ENCODE data around the gene MCC.

Gene MCC

DNA sequence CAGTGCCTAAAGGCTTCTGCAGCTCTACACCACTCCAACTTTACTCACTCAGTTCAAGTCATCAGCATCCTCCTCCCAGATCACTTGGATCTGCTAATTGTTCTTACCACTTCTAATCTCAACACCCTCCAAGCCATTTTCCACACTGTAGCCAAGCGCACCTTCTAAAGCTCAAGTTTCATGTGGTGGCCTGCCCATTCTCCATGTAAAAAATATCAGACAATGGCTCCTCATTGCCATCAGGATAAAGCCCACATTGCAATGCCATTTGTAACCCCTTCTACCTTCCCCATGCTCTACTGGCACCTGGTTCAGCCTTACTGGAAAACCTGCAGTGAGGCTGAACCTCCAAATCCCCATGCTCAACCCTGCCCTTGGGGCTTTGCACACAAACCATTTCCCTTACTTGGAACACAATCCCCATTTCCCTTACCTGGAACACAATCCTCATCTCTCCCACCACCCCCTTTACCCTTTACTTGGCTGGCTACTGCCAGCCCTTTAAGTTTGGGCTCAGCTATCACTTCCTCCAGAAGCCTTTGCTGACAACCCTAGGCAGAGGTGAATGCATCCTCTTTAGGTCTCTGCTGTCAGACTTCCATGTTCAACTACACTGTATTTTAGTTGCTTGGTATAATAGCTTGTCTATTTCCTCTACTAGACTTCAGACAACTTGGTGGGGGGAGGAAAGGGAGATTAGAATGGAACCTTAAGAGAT, 273.5 kb downstream of the MCC start:
- H3K27me3 ChIP-seq (ENCODE audit: control insufficient read depth in 1 of 2, insufficient read depth in 2 of 2, low read length in 2 of 2): no peaks in the 10 kb centered on the region
- no peaks in the 10 kb centered on the region for H3K4me1 ChIP-seq (ENCODE audit: control insufficient read depth in 1 of 2, insufficient read depth in 2 of 2, low read length in 2 of 2)
- no peak overlapping the region for H3K9ac ChIP-seq (ENCODE audit: low read depth in 1 of 2, low read length in 2 of 2)
- H3K27ac ChIP-seq (ENCODE audit: low read depth, low read length): no peak overlapping the region
- H3K9me3 ChIP-seq (ENCODE audit: control insufficient read depth in 1 of 2, low read length in 2 of 2): no peaks in the 10 kb centered on the region
- H3K36me3 ChIP-seq (ENCODE audit: control insufficient read depth in 1 of 2, insufficient read depth in 2 of 2, low read length in 2 of 2): no peaks in the 10 kb centered on the region
- no peak overlapping the region for H3K4me3 ChIP-seq (ENCODE audit: low read depth in 1 of 2, low read length in 2 of 2)

DNA sequence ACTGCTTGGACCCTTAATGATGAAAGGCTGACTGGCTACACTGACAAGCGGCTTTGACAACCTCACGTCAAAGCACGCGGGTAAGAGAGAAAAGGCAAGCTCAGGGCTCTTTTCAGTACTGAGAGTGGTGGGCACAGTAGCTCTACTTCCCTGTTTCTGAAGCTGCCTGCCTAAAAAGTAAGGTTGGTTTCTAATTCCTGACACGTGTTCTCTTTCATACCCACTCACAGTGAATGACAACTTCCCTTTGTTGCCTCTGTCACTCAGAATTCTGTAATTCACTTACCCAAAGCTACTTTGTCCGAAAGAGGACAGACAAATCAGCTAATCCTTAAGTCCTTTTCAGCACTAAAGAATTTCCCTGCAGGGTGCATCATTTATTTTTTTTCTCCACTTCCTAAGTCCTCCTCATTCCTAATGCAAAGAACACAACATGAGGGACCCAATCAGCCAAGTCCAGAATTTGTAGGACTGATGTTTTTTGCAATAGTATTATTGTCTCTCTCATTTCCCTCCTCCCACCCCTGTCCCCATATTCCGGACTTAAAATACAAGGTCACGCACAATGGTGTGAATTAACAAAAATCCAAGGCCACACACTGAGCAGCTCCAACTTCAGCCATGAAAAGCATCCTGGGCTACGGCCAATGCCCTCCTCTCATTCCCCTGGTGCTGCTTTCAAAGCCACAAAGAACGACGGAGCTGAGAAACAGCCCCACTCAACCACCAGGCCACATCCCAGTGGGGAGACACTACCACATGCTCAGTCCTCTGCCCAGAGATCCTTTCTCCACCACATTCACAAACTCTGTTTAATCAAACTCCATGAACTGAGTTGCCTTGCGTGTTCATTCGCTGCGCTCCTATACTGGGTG, 274.5 kb downstream of the MCC start:
- Histone ChIP-seq H3K27ac (ENCODE audit: low read depth, low read length) (no peak overlapping the region), H3K4me3 (ENCODE audit: low read depth in 1 of 2, low read length in 2 of 2) (no peak overlapping the region), H3K36me3 (ENCODE audit: control insufficient read depth in 1 of 2, insufficient read depth in 2 of 2, low read length in 2 of 2) (no peaks in the 10 kb centered on the region), H3K9ac (ENCODE audit: low read depth in 1 of 2, low read length in 2 of 2) (no peak overlapping the region), H3K9me3 (ENCODE audit: control insufficient read depth in 1 of 2, low read length in 2 of 2) (no peaks in the 10 kb centered on the region), H3K27me3 (ENCODE audit: control insufficient read depth in 1 of 2, insufficient read depth in 2 of 2, low read length in 2 of 2) (no peaks in the 10 kb centered on the region), H3K4me1 (ENCODE audit: control insufficient read depth in 1 of 2, insufficient read depth in 2 of 2, low read length in 2 of 2) (no peaks in the 10 kb centered on the region)

DNA sequence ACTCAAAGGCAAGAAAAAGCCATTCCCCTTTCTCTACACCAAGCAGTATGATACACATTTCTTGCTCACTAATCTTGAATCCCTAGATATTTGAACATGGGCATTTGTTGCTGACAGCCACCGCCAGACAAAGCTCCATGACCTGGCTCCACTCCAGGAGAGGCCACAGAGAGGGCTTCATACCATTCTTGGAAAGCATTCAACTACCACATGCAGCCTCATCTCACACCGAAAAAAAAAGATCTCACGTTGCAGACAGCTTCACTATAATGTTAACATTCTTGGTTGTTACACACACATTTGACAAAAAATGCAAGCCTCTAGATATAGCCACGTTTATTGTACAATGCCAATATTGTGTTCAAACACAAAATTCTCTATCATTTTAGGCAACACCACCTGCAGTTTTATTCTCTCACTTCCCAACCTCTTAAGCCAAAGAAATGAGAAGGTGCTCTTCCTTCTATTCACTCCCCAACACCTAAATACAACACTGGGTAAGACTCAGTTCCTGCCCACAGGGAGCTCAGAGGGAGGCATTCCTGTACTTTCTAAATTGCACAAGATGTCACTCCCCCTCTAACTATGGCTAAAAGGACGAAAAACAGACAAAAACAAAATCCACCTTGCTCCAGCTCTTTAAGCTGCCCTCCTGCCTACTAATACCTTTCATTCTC, 275.9 kb downstream of the MCC start:
- Histone ChIP-seq H3K4me3 (ENCODE audit: low read depth in 1 of 2, low read length in 2 of 2) (no peak overlapping the region), H3K27ac (ENCODE audit: low read depth, low read length) (no peak overlapping the region), H3K4me1 (ENCODE audit: control insufficient read depth in 1 of 2, insufficient read depth in 2 of 2, low read length in 2 of 2) (no peaks in the 10 kb centered on the region), H3K27me3 (ENCODE audit: control insufficient read depth in 1 of 2, insufficient read depth in 2 of 2, low read length in 2 of 2) (no peaks in the 10 kb centered on the region), H3K9me3 (ENCODE audit: control insufficient read depth in 1 of 2, low read length in 2 of 2) (no peaks in the 10 kb centered on the region), H3K36me3 (ENCODE audit: control insufficient read depth in 1 of 2, insufficient read depth in 2 of 2, low read length in 2 of 2) (no peaks in the 10 kb centered on the region), H3K9ac (ENCODE audit: low read depth in 1 of 2, low read length in 2 of 2) (no peak overlapping the region)

DNA sequence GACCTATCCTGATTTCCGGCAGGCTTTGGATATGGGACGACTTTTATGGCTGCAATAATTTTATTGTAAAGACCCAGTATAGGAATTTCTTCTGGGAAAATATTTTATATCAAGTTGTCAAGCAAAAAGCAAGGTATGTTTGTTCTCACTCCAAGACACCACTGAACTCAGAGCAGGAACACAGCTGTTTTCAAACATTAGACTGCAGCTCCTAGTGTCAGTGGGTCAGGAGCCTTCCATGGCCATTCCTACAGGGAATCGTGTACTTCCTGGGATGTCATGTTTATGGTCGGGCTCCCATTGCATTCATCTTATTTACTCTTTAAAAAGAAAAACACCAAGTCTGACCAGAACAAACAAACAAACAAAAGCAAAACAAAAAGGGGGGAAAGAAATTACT, 278.8 kb downstream of the MCC start:
- Histone ChIP-seq H3K4me1 (ENCODE audit: control insufficient read depth in 1 of 2, insufficient read depth in 2 of 2, low read length in 2 of 2) (no peaks in the 10 kb centered on the region), H3K27me3 (ENCODE audit: control insufficient read depth in 1 of 2, insufficient read depth in 2 of 2, low read length in 2 of 2) (no peaks in the 10 kb centered on the region), H3K9ac (ENCODE audit: low read depth in 1 of 2, low read length in 2 of 2) (no peak overlapping the region), H3K27ac (ENCODE audit: low read depth, low read length) (no peak overlapping the region), H3K36me3 (ENCODE audit: control insufficient read depth in 1 of 2, insufficient read depth in 2 of 2, low read length in 2 of 2) (no peaks in the 10 kb centered on the region), H3K9me3 (ENCODE audit: control insufficient read depth in 1 of 2, low read length in 2 of 2) (no peaks in the 10 kb centered on the region), H3K4me3 (ENCODE audit: low read depth in 1 of 2, low read length in 2 of 2) (no peak overlapping the region)

DNA sequence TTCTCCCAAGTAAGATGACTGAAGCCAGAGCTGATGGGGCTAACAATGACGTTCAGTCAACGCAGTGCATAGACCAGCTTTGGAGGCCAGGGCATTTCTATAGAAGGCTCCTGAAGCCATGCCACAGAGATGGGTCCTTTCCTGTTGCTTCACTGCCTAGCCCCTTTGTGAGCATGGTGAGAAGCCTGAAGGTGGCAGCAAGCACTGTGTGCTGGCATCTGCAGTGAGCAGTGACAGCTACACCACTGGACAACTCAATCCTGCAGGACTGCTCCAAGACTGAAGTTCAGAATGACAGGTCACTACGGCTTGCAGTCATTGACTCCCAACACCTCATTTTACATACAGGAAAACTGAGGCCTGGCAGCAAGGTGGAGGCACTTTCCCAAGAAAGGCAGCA, 282.4 kb downstream of the MCC start:
- no peak overlapping the region for H3K4me3 ChIP-seq (ENCODE audit: low read depth in 1 of 2, low read length in 2 of 2)
- H3K9me3 ChIP-seq (ENCODE audit: control insufficient read depth in 1 of 2, low read length in 2 of 2): no peaks in the 10 kb centered on the region
- no peaks in the 10 kb centered on the region for H3K36me3 ChIP-seq (ENCODE audit: control insufficient read depth in 1 of 2, insufficient read depth in 2 of 2, low read length in 2 of 2)
- peaks cover 0 to 6% of the 10 kb centered on the region in 2 donors for H3K27me3 ChIP-seq (ENCODE audit: control insufficient read depth in 1 of 2, insufficient read depth in 2 of 2, low read length in 2 of 2)
- H3K9ac ChIP-seq (ENCODE audit: low read depth in 1 of 2, low read length in 2 of 2): no peak overlapping the region
- no peak overlapping the region for H3K27ac ChIP-seq (ENCODE audit: low read depth, low read length)
- no peaks in the 10 kb centered on the region for H3K4me1 ChIP-seq (ENCODE audit: control insufficient read depth in 1 of 2, insufficient read depth in 2 of 2, low read length in 2 of 2)

DNA sequence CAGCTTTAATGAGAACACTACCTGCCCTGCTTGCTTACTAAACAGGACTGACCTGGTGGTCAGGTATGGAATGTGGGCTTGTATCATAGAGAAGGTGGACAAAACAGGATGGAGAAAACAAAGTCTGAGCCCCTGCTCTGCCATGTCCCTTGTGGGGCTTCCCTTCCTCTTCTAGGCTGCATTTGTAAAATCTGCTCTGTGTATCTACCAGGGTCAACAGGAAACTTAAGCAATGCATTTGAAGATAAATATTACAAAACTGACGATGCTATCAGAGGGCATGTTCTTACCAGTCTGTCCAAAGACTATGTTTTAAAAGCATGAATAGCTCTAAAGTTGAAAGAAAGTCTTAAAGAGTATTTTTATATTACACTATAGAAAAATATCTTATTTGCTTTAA, 282.9 kb downstream of the MCC start:
- peaks cover 0 to 6% of the 10 kb centered on the region in 2 donors for H3K27me3 ChIP-seq (ENCODE audit: control insufficient read depth in 1 of 2, insufficient read depth in 2 of 2, low read length in 2 of 2)
- no peaks in the 10 kb centered on the region for H3K9me3 ChIP-seq (ENCODE audit: control insufficient read depth in 1 of 2, low read length in 2 of 2)
- no peak overlapping the region for H3K27ac ChIP-seq (ENCODE audit: low read depth, low read length)
- no peak overlapping the region for H3K9ac ChIP-seq (ENCODE audit: low read depth in 1 of 2, low read length in 2 of 2)
- no peaks in the 10 kb centered on the region for H3K36me3 ChIP-seq (ENCODE audit: control insufficient read depth in 1 of 2, insufficient read depth in 2 of 2, low read length in 2 of 2)
- no peak overlapping the region for H3K4me3 ChIP-seq (ENCODE audit: low read depth in 1 of 2, low read length in 2 of 2)
- no peaks in the 10 kb centered on the region for H3K4me1 ChIP-seq (ENCODE audit: control insufficient read depth in 1 of 2, insufficient read depth in 2 of 2, low read length in 2 of 2)

DNA sequence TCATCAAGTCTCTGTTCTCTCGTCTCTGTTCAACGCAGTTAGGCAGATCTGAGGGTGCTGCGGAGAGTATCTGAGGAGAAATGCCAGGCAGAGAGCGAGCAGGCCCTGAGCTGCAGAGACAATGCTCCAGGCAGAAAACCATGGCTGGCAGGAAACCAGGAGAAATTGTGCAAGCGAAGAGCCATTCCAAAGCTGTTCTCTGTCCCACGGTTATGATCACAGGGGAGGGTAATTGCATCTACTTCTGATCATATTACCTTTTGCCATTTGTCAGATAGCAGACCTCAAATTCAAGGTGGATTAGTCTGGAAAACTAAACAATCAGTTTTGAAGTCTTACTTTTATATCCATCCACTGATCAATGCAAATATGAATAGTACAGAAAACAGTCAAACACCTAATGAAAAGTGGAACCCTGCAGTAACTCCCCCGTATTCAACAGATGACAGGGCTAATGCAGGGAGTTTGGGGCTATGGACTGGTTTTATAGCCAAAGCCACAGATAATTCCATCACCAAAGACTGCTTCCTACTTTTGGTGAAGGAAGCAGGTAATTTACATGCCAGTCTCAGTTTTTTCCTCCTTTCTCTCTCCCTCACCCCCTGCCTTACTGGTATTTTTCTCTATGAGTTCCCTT, 283.6 kb downstream of the MCC start:
- H3K4me1 ChIP-seq (ENCODE audit: control insufficient read depth in 1 of 2, insufficient read depth in 2 of 2, low read length in 2 of 2): no peaks in the 10 kb centered on the region
- H3K36me3 ChIP-seq (ENCODE audit: control insufficient read depth in 1 of 2, insufficient read depth in 2 of 2, low read length in 2 of 2): no peaks in the 10 kb centered on the region
- H3K9me3 ChIP-seq (ENCODE audit: control insufficient read depth in 1 of 2, low read length in 2 of 2): no peaks in the 10 kb centered on the region
- H3K9ac ChIP-seq (ENCODE audit: low read depth in 1 of 2, low read length in 2 of 2): no peak overlapping the region
- peaks cover 0 to 6% of the 10 kb centered on the region in 2 donors for H3K27me3 ChIP-seq (ENCODE audit: control insufficient read depth in 1 of 2, insufficient read depth in 2 of 2, low read length in 2 of 2)
- H3K4me3 ChIP-seq (ENCODE audit: low read depth in 1 of 2, low read length in 2 of 2): no peak overlapping the region
- H3K27ac ChIP-seq (ENCODE audit: low read depth, low read length): no peak overlapping the region

DNA sequence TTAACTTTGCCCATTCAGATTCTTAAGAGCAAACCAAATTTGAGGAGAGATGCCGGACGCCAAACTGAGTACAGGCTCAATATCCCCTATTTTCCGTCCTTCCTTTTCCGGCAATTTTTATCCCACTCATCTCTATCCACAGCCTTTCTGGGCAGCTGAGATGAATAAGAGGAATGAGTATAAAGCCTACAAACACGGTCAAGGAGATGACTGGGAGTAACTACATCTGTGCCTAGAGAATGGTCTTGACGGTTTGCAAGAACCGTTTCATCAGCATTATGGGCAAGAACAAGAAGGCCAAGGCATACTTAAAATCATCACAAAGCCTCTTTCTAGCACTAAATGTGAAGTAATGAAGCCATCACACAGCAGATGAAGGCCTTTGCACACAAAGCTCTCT, 284.3 kb downstream of the MCC start:
- H3K36me3 ChIP-seq (ENCODE audit: control insufficient read depth in 1 of 2, insufficient read depth in 2 of 2, low read length in 2 of 2): no peaks in the 10 kb centered on the region
- H3K9me3 ChIP-seq (ENCODE audit: control insufficient read depth in 1 of 2, low read length in 2 of 2): no peaks in the 10 kb centered on the region
- no peak overlapping the region for H3K9ac ChIP-seq (ENCODE audit: low read depth in 1 of 2, low read length in 2 of 2)
- no peak overlapping the region for H3K4me3 ChIP-seq (ENCODE audit: low read depth in 1 of 2, low read length in 2 of 2)
- H3K27ac ChIP-seq (ENCODE audit: low read depth, low read length): no peak overlapping the region
- peaks cover 0 to 6% of the 10 kb centered on the region in 2 donors for H3K27me3 ChIP-seq (ENCODE audit: control insufficient read depth in 1 of 2, insufficient read depth in 2 of 2, low read length in 2 of 2)
- H3K4me1 ChIP-seq (ENCODE audit: control insufficient read depth in 1 of 2, insufficient read depth in 2 of 2, low read length in 2 of 2): no peaks in the 10 kb centered on the region

DNA sequence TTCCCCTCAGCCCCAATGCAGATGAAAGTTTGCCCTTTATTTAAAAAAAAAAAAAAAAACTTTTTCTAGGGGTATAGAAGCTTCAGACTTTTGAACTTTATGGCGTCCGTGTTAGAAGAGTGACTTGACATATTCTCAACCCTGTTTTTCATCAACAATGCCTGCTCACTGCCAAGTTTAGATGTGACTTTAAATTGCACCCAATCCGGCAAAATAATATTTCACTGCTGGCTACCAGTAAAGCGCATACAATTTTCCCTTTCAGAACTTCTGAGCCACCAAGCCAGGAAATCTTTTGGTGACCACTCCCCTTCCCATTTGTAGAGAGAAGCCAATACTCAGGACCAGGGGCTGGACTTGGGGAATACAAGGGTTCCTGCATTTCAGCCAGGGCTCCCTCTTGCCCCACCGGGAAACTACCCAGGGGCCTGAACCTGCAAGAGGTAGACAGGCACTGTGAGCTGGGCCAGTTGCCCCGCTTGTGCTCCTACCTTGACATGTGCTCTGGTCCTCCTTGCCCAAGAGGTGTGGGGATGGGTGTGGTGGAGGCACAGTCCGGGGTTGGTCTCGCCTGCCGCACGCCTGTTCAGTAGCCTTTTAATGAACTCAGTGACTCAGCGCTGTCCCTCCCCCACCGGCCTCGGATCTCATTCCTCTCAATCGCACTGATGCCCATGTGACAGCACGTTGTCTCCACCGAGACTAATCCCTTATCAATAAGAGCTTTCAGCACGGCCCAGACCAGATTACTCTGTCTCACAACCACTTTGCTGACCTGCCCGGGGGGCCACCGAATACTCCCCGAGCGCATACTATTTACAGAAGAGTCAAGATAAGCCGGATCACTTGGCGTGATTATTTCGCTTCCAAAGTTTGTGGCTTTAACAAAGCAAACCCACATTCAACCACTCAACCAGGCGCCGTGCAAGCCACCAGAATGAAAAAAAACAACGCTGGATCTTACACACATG, 285.2 kb downstream of the MCC start:
- Histone ChIP-seq H3K9ac (ENCODE audit: low read depth in 1 of 2, low read length in 2 of 2) (no peak overlapping the region), H3K27me3 (ENCODE audit: control insufficient read depth in 1 of 2, insufficient read depth in 2 of 2, low read length in 2 of 2) (peaks cover 0 to 6% of the 10 kb centered on the region in 2 donors), H3K4me3 (ENCODE audit: low read depth in 1 of 2, low read length in 2 of 2) (peak overlapping the region in 1 of 2 donors; percentile 30), H3K4me1 (ENCODE audit: control insufficient read depth in 1 of 2, insufficient read depth in 2 of 2, low read length in 2 of 2) (no peaks in the 10 kb centered on the region), H3K36me3 (ENCODE audit: control insufficient read depth in 1 of 2, insufficient read depth in 2 of 2, low read length in 2 of 2) (no peaks in the 10 kb centered on the region), H3K9me3 (ENCODE audit: control insufficient read depth in 1 of 2, low read length in 2 of 2) (no peaks in the 10 kb centered on the region), H3K27ac (ENCODE audit: low read depth, low read length) (no peak overlapping the region)

Measured in duodenal mucosa (tissue), 2 donors.